H9 (cell line): Measurements from ENCODE around the gene SPDYE2B. TPM values are rescaled to one million over a fixed set of nuclear protein-coding genes. Genes with fewer than 3 reads are reported as not detected.
"Not testable (repeated sequence)": the region's sequence is repeated elsewhere in the genome, so short reads cannot be mapped to it uniquely, and the experiment has no call there.

Experiments used
- DNase-seq: peaks from one replicate; pipeline ENCODE4 v3.0.0-alpha.2; 2017
- H2AFZ ChIP-seq: one replicate; pipeline ENCODE4 v1.6.1; 2013; ENCODE audit warnings: mild to moderate bottlenecking, low read length, control low read depth, moderate library complexity
- H2AK5ac ChIP-seq: 2 replicates; pipeline ENCODE4 v1.6.1; 2013; ENCODE audit warnings: low read length, control low read depth, mixed read lengths; ENCODE audit not compliant: insufficient read length
- H2BK120ac ChIP-seq: one replicate; pipeline ENCODE4 v1.6.1; 2013; ENCODE audit warnings: low read depth, mild to moderate bottlenecking, low read length, control low read depth, inconsistent platforms; ENCODE audit not compliant: poor library complexity, severe bottlenecking
- H2BK12ac ChIP-seq: 2 replicates; pipeline ENCODE4 v1.6.1; 2013; ENCODE audit warnings: low read length, control low read depth, mixed read lengths, low read depth; ENCODE audit not compliant: insufficient read length
- H2BK15ac ChIP-seq: 2 replicates; pipeline ENCODE4 v1.6.1; 2013; ENCODE audit warnings: low read depth, low read length, control low read depth
- H2BK20ac ChIP-seq: one replicate; pipeline ENCODE4 v1.6.1; 2013; ENCODE audit warnings: low read depth, mild to moderate bottlenecking, low read length, control low read depth, inconsistent platforms; ENCODE audit not compliant: poor library complexity, severe bottlenecking
- H2BK5ac ChIP-seq: 2 replicates; pipeline ENCODE4 v1.6.1; 2013; ENCODE audit warnings: low read length, control low read depth, mixed read lengths; ENCODE audit not compliant: insufficient read length
- H3K14ac ChIP-seq: 2 replicates; pipeline ENCODE4 v1.6.1; 2013; ENCODE audit warnings: low read length, control low read depth; ENCODE audit not compliant: insufficient read depth
- H3K18ac ChIP-seq: 2 replicates; pipeline ENCODE4 v1.6.1; 2013; ENCODE audit warnings: low read depth, mild to moderate bottlenecking, mixed read lengths, low read length, control low read depth; ENCODE audit not compliant: insufficient read length
- H3K23ac ChIP-seq: 2 replicates; pipeline ENCODE4 v1.6.1; 2013; ENCODE audit warnings: low read length, control low read depth, mixed read lengths, low read depth; ENCODE audit not compliant: insufficient read length
- H3K23me2 ChIP-seq: 2 replicates; pipeline ENCODE4 v1.6.1; 2013; ENCODE audit warnings: low read depth, mild to moderate bottlenecking, mixed read lengths, low read length, control low read depth; ENCODE audit not compliant: insufficient read length, poor library complexity, severe bottlenecking
- H3K27ac ChIP-seq: 2 replicates; pipeline ENCODE4 v1.5.1; 2013; ENCODE audit warnings: low read length, control low read depth, mixed read lengths, low read depth; ENCODE audit not compliant: insufficient read length
- H3K27me3 ChIP-seq: 2 replicates; pipeline ENCODE4 v1.6.1; 2013; ENCODE audit warnings: low read length, control low read depth, inconsistent platforms; ENCODE audit not compliant: insufficient read depth
- H3K4ac ChIP-seq: 2 replicates; pipeline ENCODE4 v1.6.1; 2013; ENCODE audit warnings: low read depth, mild to moderate bottlenecking, control low read depth, inconsistent platforms, low read length, moderate library complexity
- H3K4me1 ChIP-seq: 2 replicates; pipeline ENCODE4 v1.6.1; 2013; ENCODE audit warnings: low read length, control low read depth, inconsistent platforms; ENCODE audit not compliant: insufficient read depth
- H3K4me2 ChIP-seq: 2 replicates; pipeline ENCODE4 v1.6.1; 2013; ENCODE audit warnings: low read length, control low read depth, mixed read lengths; ENCODE audit not compliant: insufficient read length, insufficient read depth
- H3K56ac ChIP-seq: 2 replicates; pipeline ENCODE4 v1.6.1; 2013; ENCODE audit warnings: low read depth, mild to moderate bottlenecking, mixed read lengths, low read length, control low read depth; ENCODE audit not compliant: insufficient read length
- H3K79me1 ChIP-seq: 2 replicates; pipeline ENCODE4 v1.6.1; 2013; ENCODE audit warnings: low read depth, mild to moderate bottlenecking, moderate library complexity, low read length, control low read depth, inconsistent platforms; ENCODE audit not compliant: insufficient read depth, poor library complexity, severe bottlenecking
- H3K79me2 ChIP-seq: 2 replicates; pipeline ENCODE4 v1.6.1; 2013; ENCODE audit warnings: low read length, control low read depth, inconsistent platforms; ENCODE audit not compliant: insufficient read depth
- H3K9ac ChIP-seq: 2 replicates; pipeline ENCODE4 v1.6.1; 2013; ENCODE audit warnings: low read length, control low read depth, mixed read lengths; ENCODE audit not compliant: insufficient read length; ENCODE audit errors: extremely low read depth
- H3K9me3 ChIP-seq: one replicate; pipeline ENCODE4 v1.6.1; 2013; ENCODE audit warnings: low read depth, low read length, inconsistent platforms; ENCODE audit not compliant: control insufficient read depth
- H3T11ph ChIP-seq: one replicate; pipeline ENCODE4 v1.6.1; 2013; ENCODE audit warnings: mild to moderate bottlenecking, low read length, control low read depth, inconsistent platforms
- H4K20me1 ChIP-seq: one replicate; pipeline ENCODE4 v1.6.1; 2013; ENCODE audit not compliant: control insufficient read depth, insufficient read length, insufficient read depth
- H4K5ac ChIP-seq: 2 replicates; pipeline ENCODE4 v1.6.1; 2013; ENCODE audit warnings: low read depth, mild to moderate bottlenecking, mixed read lengths, low read length, control low read depth; ENCODE audit not compliant: insufficient read length
- H4K8ac ChIP-seq: replicated peaks from 2 replicates; pipeline ENCODE4 v1.6.1; 2013; ENCODE audit warnings: low read length, control low read depth, mixed read lengths, low read depth; ENCODE audit not compliant: insufficient read length
- H4K91ac ChIP-seq: 2 replicates; pipeline ENCODE4 v1.6.1; 2013; ENCODE audit warnings: low read depth, mild to moderate bottlenecking, moderate library complexity, mixed read lengths, low read length, control low read depth; ENCODE audit not compliant: insufficient read length
- H3K27ac Mint-ChIP-seq, 3 experiments: 2 replicates in 2 of 3; 3 replicates in 1 of 3; pipeline ENCODE4 v1.8.0; 2020 to 2021; ENCODE audit warnings: mixed read lengths in 3 of 3, mild to moderate bottlenecking in 1 of 3, moderate library complexity in 1 of 3
- H3K27me3 Mint-ChIP-seq: 2 replicates; pipeline ENCODE4 v1.8.0; 2021; ENCODE audit warnings: low read depth, mild to moderate bottlenecking, moderate library complexity, mixed read lengths
- H3K36me3 Mint-ChIP-seq, 3 experiments: 2 replicates in 2 of 3; 3 replicates in 1 of 3; pipeline ENCODE4 v1.8.0; 2020 to 2021; ENCODE audit warnings: low read depth in 3 of 3, mixed read lengths in 3 of 3; ENCODE audit not compliant: insufficient read depth in 1 of 3
- H3K4me1 Mint-ChIP-seq, 2 experiments: 2 replicates each; pipeline ENCODE4 v1.8.0; 2020; ENCODE audit warnings: mixed read lengths in 2 of 2
- H3K4me3 Mint-ChIP-seq, 2 experiments: 2 replicates in 1 of 2; 3 replicates in 1 of 2; pipeline ENCODE4 v1.8.0; 2020 to 2021; ENCODE audit warnings: mild to moderate bottlenecking in 2 of 2, mixed read lengths in 2 of 2, moderate library complexity in 1 of 2
- H3K9me3 Mint-ChIP-seq, 2 experiments: 2 replicates in 1 of 2; 3 replicates in 1 of 2; pipeline ENCODE4 v1.8.0; 2020; ENCODE audit warnings: mild to moderate bottlenecking in 2 of 2, mixed read lengths in 2 of 2, moderate library complexity in 1 of 2
- WGBS: extraction: QIAGEN DNeasy Blood & Tissue Kit; methylation state at CpG from one replicate; pipeline ENCODE4 v1.1.7; 2013; ENCODE audit warnings: missing lambda C conversion rate, low lambda C conversion rate, mixed read lengths; ENCODE audit not compliant: insufficient read length; ENCODE audit errors: extremely low coverage; 5-methylcytosine and 5-hydroxymethylcytosine counted together
- total RNA-seq: library from RNA; stranded (reverse); gene quantifications from 2 replicates; pipeline ENCODE4 v1.2.1, GENCODE V29; 2021

The SPDYE2B gene
- total RNA-seq, 1 experiment from 2014 or later = not detected

DNA sequence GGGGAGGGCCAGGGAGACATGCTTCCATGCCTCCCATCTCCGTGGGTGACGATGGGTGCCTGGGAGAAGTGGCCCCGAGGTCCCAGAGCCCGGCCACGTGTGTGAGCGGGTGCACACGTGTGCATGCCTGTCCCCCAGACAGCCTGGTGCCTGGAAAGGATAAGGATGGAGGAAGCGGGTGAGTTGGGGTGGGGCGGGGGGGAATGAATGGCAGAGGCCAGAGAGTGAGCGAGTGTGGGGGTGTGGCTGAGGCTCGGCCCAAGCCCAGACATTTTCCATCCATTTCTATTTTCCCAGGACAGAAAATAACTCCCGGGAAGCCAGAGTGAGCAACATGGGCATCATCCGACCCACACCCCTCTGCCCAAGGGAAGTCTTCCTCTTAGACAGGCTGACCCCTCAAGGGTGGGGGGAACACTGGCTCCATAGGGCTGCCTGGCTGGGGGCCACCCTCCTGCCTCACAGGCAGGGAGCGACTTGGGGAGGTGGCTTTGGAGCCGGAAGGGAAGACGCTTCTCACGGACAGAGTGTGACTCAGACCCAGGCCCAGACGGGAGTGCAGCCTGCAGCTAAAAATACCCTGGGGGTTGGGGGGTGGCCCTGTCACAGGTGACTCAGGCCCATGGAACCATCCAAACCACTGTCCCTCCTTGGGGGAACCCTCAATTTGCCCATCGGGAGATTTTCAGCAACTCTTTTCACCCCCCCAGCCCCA lies 45.5 kb upstream of the SPDYE2B start:
- not testable (repeated sequence) for H4K5ac ChIP-seq, H3K9me3 ChIP-seq, H3K4me1 Mint-ChIP-seq, H2BK12ac ChIP-seq, H3K4me3 Mint-ChIP-seq, H3K27me3 ChIP-seq, H3K9me3 Mint-ChIP-seq, H3K27ac Mint-ChIP-seq, H4K20me1 ChIP-seq, H3K23ac ChIP-seq, H3K79me1 ChIP-seq, H3K4me2 ChIP-seq, H3K79me2 ChIP-seq, DNase-seq, H3K27me3 Mint-ChIP-seq, H4K8ac ChIP-seq, H3T11ph ChIP-seq, H2BK20ac ChIP-seq, H4K91ac ChIP-seq, H2BK120ac ChIP-seq, H3K18ac ChIP-seq, H3K27ac ChIP-seq, H2AFZ ChIP-seq, H3K9ac ChIP-seq, H3K36me3 Mint-ChIP-seq, H3K56ac ChIP-seq, H3K23me2 ChIP-seq, H3K14ac ChIP-seq, H3K4me1 ChIP-seq, H2BK15ac ChIP-seq, H2AK5ac ChIP-seq, H3K4ac ChIP-seq, H2BK5ac ChIP-seq
- no CpG with 5 or more reads among the region's 19 CpGs for WGBS

DNA sequence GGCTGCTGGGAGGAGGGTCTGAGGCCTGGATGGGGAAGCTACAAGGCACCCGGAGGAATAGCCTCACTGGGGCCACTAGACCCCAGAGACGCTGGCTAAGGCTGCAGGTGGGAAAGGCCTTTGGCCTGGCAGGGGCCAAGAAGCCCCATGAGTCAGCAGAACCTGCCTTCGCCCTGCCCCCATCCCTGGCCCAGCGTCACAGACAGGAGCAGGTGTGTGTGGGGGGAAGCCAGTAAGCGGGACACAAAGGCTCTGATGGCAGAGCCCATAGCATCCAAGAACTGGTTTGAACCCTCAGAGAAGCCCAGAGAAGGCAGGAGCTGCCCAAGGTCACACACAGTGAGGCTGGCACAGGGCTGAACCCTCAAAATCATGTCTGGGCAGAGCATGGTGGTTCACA lies 43.3 kb upstream of the SPDYE2B start:
- H3K9me3 Mint-ChIP-seq, H3K23me2 ChIP-seq, H2AK5ac ChIP-seq, H2BK120ac ChIP-seq, DNase-seq, H3K27me3 Mint-ChIP-seq, H3K4ac ChIP-seq, H3K27ac ChIP-seq, H3K9ac ChIP-seq, H3K9me3 ChIP-seq, H2BK12ac ChIP-seq, H2BK20ac ChIP-seq, H4K20me1 ChIP-seq, H3K56ac ChIP-seq, H3K79me2 ChIP-seq, H3K79me1 ChIP-seq, H3K18ac ChIP-seq, H4K5ac ChIP-seq, H4K91ac ChIP-seq, H3K4me3 Mint-ChIP-seq, H2BK15ac ChIP-seq, H3T11ph ChIP-seq, H3K36me3 Mint-ChIP-seq, H3K4me1 Mint-ChIP-seq, H3K4me1 ChIP-seq, H3K23ac ChIP-seq, H2AFZ ChIP-seq, H3K27me3 ChIP-seq, H3K27ac Mint-ChIP-seq, H3K14ac ChIP-seq, H2BK5ac ChIP-seq, H4K8ac ChIP-seq, H3K4me2 ChIP-seq: not testable (repeated sequence)
- WGBS = no CpG with 5 or more reads among the region's 5 CpGs
